OCI-LY1 (cell line): ENCODE results near the gene SYCP2L.
"Not testable (repeated sequence)": the region's sequence is repeated elsewhere in the genome, so short reads cannot be mapped to it uniquely, and the experiment has no call there.

Experiments
- H2AFZ ChIP-seq: fragments of 200-600 bp; sonication (generic), shearing (Covaris generic); 2 replicates; pipeline ENCODE4 v1.6.0; 2014; ENCODE audit warnings: antibody characterized with exemption, mild to moderate bottlenecking, low read length
- H3F3A ChIP-seq: fragments of 200-600 bp; sonication (generic), shearing (Covaris generic); 2 replicates; pipeline ENCODE4 v1.6.0; 2014; ENCODE audit warnings: mild to moderate bottlenecking, antibody characterized with exemption, low read length, moderate library complexity; ENCODE audit not compliant: insufficient read depth
- H3K27ac ChIP-seq: fragments of 200-600 bp; sonication (generic); 2 replicates; pipeline ENCODE4 v1.5.1; 2014; ENCODE audit warnings: low read length, mixed run types, mild to moderate bottlenecking, low read depth; ENCODE audit not compliant: poor library complexity, severe bottlenecking
- H3K27me3 ChIP-seq: fragments of 200-600 bp; sonication (generic); 2 replicates; pipeline ENCODE4 v1.6.0; 2014; ENCODE audit warnings: antibody characterized with exemption, mild to moderate bottlenecking, low read length, moderate library complexity; ENCODE audit not compliant: insufficient read depth
- H3K36me3 ChIP-seq: fragments of 200-600 bp; sonication (generic); 2 replicates; pipeline ENCODE4 v1.6.1; 2014; ENCODE audit warnings: mild to moderate bottlenecking, antibody characterized with exemption, low read length, moderate library complexity, mixed read lengths; ENCODE audit not compliant: insufficient read depth
- H3K4me1 ChIP-seq: fragments of 200-600 bp; sonication (generic); 2 replicates; pipeline ENCODE4 v1.5.1; 2014; ENCODE audit warnings: mild to moderate bottlenecking, low read length, moderate library complexity; ENCODE audit not compliant: insufficient read depth, severe bottlenecking
- H3K4me2 ChIP-seq: fragments of 200-600 bp; sonication (generic), shearing (Covaris generic); 2 replicates; pipeline ENCODE4 v1.6.1; 2014; ENCODE audit warnings: low read length
- H3K4me3 ChIP-seq: fragments of 200-600 bp; sonication (generic); 2 replicates; pipeline ENCODE4 v1.5.1; 2014; ENCODE audit warnings: low read length, low read depth, mild to moderate bottlenecking, mixed read lengths; ENCODE audit not compliant: poor library complexity, severe bottlenecking
- H3K79me2 ChIP-seq: fragments of 200-600 bp; shearing (Covaris generic); 2 replicates; pipeline ENCODE4 v1.6.1; 2016; ENCODE audit warnings: mixed run types, low read length, mixed read lengths; ENCODE audit not compliant: insufficient read depth
- H3K9ac ChIP-seq: fragments of 200-600 bp; sonication (generic), shearing (Covaris generic); 2 replicates; pipeline ENCODE4 v1.6.1; 2014; ENCODE audit warnings: mild to moderate bottlenecking, low read length, mixed read lengths
- H3K9me2 ChIP-seq: fragments of 200-600 bp; sonication (generic), shearing (Covaris generic); 2 replicates; pipeline ENCODE4 v1.6.1; 2014; ENCODE audit warnings: low read depth, mild to moderate bottlenecking, low read length, mixed read lengths
- H3K9me3 ChIP-seq: fragments of 200-600 bp; shearing (Covaris generic); 2 replicates; pipeline ENCODE4 v1.6.1; 2014; ENCODE audit warnings: low read length, mixed read lengths
- H4K20me1 ChIP-seq: fragments of 200-600 bp; sonication (generic), shearing (Covaris generic); 2 replicates; pipeline ENCODE4 v1.6.0; 2016; ENCODE audit warnings: mild to moderate bottlenecking, low read length; ENCODE audit not compliant: insufficient read depth
- EZH2 ChIP-seq: fragments of 200-600 bp; sonication (generic), shearing (Covaris generic); IDR thresholded peaks from 2 replicates; pipeline ENCODE4 v1.8.0; 2017; ENCODE audit warnings: borderline replicate concordance, mixed run types, mild to moderate bottlenecking, antibody characterized with exemption, low read length, moderate library complexity, mixed read lengths
- TF ChIP-seq, protein P1 (sequence below): fragments of 200-600 bp; sonication (generic), shearing (Covaris generic); IDR thresholded peaks from 2 replicates; pipeline ENCODE4 v1.5.1; 2017; ENCODE audit warnings: mild to moderate bottlenecking, antibody characterized with exemption, low read length, moderate library complexity, mixed read lengths

The SYCP2L gene

DNA sequence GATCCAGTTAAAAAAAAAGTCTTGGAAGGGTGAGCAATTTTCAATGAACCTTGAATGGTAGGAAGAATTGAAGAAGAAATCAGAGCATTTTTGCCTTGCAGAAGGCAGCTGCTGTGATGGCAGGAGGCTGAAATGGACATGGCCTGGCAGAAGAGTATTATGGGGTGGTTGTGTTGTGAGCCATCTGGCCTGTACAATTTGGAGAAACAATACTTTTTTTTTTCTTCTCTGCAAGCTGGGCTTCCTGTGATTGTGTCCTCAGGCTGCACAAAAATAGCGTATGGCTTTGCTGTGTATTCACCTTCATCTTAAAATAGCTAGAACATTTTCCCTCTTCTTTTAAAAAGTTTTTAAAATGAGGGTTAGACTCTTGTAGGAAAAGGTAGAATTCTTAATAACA, 21.4 kb downstream of the SYCP2L start:
- no peaks in the 10 kb centered on the region for H3K9me2 ChIP-seq
- no peak overlapping the region for H3K4me2 ChIP-seq
- H2AFZ ChIP-seq = no peak overlapping the region
- H3K36me3 ChIP-seq = no peaks in the 10 kb centered on the region
- H3K27ac ChIP-seq = no peak overlapping the region
- H3K27me3 ChIP-seq = no peaks in the 10 kb centered on the region
- no peak overlapping the region for H3K4me3 ChIP-seq
- no peak overlapping the region for H3K9ac ChIP-seq
- no peaks in the 10 kb centered on the region for H3K79me2 ChIP-seq
- no peaks in the 10 kb centered on the region for H4K20me1 ChIP-seq
- no peaks in the 10 kb centered on the region for H3K4me1 ChIP-seq
- TF ChIP-seq EZH2 = no peak
- TF ChIP-seq, protein P1, sequence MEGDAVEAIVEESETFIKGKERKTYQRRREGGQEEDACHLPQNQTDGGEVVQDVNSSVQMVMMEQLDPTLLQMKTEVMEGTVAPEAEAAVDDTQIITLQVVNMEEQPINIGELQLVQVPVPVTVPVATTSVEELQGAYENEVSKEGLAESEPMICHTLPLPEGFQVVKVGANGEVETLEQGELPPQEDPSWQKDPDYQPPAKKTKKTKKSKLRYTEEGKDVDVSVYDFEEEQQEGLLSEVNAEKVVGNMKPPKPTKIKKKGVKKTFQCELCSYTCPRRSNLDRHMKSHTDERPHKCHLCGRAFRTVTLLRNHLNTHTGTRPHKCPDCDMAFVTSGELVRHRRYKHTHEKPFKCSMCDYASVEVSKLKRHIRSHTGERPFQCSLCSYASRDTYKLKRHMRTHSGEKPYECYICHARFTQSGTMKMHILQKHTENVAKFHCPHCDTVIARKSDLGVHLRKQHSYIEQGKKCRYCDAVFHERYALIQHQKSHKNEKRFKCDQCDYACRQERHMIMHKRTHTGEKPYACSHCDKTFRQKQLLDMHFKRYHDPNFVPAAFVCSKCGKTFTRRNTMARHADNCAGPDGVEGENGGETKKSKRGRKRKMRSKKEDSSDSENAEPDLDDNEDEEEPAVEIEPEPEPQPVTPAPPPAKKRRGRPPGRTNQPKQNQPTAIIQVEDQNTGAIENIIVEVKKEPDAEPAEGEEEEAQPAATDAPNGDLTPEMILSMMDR = no peak
- no peaks in the 10 kb centered on the region for H3F3A ChIP-seq
- no peaks in the 10 kb centered on the region for H3K9me3 ChIP-seq

DNA sequence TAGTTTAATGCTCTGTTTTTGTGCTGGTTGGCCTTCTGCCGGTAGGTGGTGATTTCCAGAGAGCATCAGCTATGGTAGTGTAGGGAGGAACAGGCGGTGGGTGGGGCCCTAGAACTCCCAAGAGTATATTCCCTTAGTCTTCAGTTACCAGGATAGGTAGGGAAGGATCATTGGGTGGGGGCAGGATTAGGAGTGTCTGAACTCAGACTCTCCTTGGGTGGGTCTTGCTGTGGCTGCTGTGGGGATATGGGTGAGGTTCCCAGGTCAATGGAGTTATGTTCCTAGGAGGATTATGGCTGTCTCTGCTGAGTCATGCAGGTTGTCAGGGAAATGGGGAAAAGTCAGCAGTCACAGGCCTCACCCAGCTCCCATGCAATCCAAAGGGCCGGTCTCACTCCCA, 32.7 kb downstream of the SYCP2L start:
- H3K9ac ChIP-seq, H3K27ac ChIP-seq, H3K27me3 ChIP-seq, H3K4me1 ChIP-seq, H3F3A ChIP-seq, H3K36me3 ChIP-seq, H3K79me2 ChIP-seq, H3K4me3 ChIP-seq, H3K4me2 ChIP-seq, H3K9me2 ChIP-seq, H2AFZ ChIP-seq, H3K9me3 ChIP-seq, H4K20me1 ChIP-seq: not testable (repeated sequence)

DNA sequence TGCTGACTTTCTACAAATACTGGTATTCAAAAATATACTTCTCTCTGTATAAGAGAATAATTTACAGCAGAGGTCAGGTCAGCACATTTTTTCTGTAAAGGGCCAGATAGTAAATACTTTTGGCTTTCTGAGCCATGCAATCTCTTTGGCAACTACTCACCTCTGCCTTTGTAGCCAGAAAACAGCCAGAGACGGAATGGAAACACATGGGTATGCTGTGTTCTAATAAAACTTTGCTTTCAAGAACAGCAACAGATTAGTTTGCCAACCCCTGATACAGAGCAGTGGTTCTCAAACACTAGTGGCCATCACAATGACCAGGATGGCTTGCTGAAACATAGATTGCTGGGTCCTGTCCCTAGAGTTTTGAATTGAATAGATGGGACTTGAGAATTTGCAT, 46.3 kb downstream of the SYCP2L start:
- no peak overlapping the region for H3K4me2 ChIP-seq
- H3K79me2 ChIP-seq = no peaks in the 10 kb centered on the region
- H3K4me3 ChIP-seq = no peak overlapping the region
- H4K20me1 ChIP-seq = no peaks in the 10 kb centered on the region
- no peak overlapping the region for H2AFZ ChIP-seq
- no peaks in the 10 kb centered on the region for H3K27me3 ChIP-seq
- H3K4me1 ChIP-seq = no peaks in the 10 kb centered on the region
- H3K27ac ChIP-seq = no peak overlapping the region
- H3K9ac ChIP-seq = no peak overlapping the region
- no peaks in the 10 kb centered on the region for H3K9me2 ChIP-seq
- H3K36me3 ChIP-seq = no peaks in the 10 kb centered on the region
- H3K9me3 ChIP-seq = no peaks in the 10 kb centered on the region
- TF ChIP-seq, protein P1 = no peak
- no peak for TF ChIP-seq EZH2
- H3F3A ChIP-seq = no peaks in the 10 kb centered on the region

DNA sequence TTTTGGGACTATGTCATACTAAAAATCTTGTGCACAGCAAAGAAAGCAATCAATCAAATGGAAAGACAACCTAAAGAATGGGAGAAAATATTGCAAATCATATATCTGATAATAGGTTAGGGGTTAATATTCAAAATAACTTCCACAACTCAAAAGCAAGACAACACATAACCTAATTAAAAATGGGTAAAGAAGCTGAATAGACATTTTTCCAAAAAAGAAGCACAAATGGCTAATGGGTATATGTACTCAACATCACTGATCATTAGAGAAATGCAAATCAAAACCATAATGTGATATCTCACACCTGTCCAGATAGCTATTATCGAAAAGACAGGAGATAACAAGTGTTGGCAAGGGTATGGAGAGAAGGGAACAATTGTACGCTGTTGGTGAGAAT, 53.0 kb downstream of the SYCP2L start:
- H3K4me1 ChIP-seq = no peaks in the 10 kb centered on the region
- no peak overlapping the region for H3K9ac ChIP-seq
- no peaks in the 10 kb centered on the region; the same call in 1 of the 2 replicates for H3K27me3 ChIP-seq
- H3K9me3 ChIP-seq = no peaks in the 10 kb centered on the region
- no peak overlapping the region for H3K4me3 ChIP-seq
- H3K79me2 ChIP-seq = no peaks in the 10 kb centered on the region
- TF ChIP-seq, protein P1 = no peak
- TF ChIP-seq EZH2 = no peak
- no peaks in the 10 kb centered on the region for H4K20me1 ChIP-seq
- H3K36me3 ChIP-seq = no peaks in the 10 kb centered on the region
- H3K9me2 ChIP-seq = no peaks in the 10 kb centered on the region
- H3F3A ChIP-seq = no peaks in the 10 kb centered on the region
- no peak overlapping the region for H2AFZ ChIP-seq
- H3K4me2 ChIP-seq = no peak overlapping the region
- H3K27ac ChIP-seq = no peak overlapping the region
